Motor neuron (in vitro differentiated cells): Measurements from ENCODE around the gene ARID1B. TPM values are rescaled to one million over a fixed set of nuclear protein-coding genes. Genes with fewer than 3 reads are reported as not detected.

Experiments used
- ATAC-seq, 8 experiments: fragments of 200-7000 bp; cut with Tn5 transposase; replicated peaks in 6 of 8; 2 replicates each; pipeline ENCODE4 v1.8.0; 2021; ENCODE audit warnings: mild to moderate bottlenecking in 8 of 8, moderate library complexity in 8 of 8
- H3K27ac ChIP-seq, 2 donors: fragments of 250-450 bp; sonication (Bioruptor Pico); 2 replicates each; pipeline ENCODE4 v1.9.0; 2021; ENCODE audit warnings: antibody characterized with exemption in 2 of 2, mild to moderate bottlenecking in 2 of 2, moderate library complexity in 1 of 2
- H3K4me1 ChIP-seq, 2 donors: fragments of 250-450 bp; sonication (Bioruptor Pico); replicated peaks in 1 of 2; 2 replicates each; pipeline ENCODE4 v1.6.1; 2021; ENCODE audit warnings: antibody characterized with exemption in 2 of 2, mild to moderate bottlenecking in 2 of 2, moderate library complexity in 1 of 2
- H3K4me3 ChIP-seq, 5 donors: fragments of 250-450 bp; sonication (Bioruptor Pico); 2 replicates each; pipeline ENCODE4 v1.9.0; 2021; ENCODE audit warnings: antibody characterized with exemption in 5 of 5, mild to moderate bottlenecking in 5 of 5, moderate library complexity in 4 of 5
- WGBS, 10 experiments: fragments of 450-650 bp; shearing (Covaris generic); methylation state at CpG; one replicate each; pipeline ENCODE4 v1.0.0; 2022; 5-methylcytosine and 5-hydroxymethylcytosine counted together
- in situ Hi-C, 9 experiments: fragments of 400-800 bp; cut with MboI; loops; one replicate each; pipeline ENCODE4 v1.15.0; 2021; ENCODE audit warnings: low sequenced_read_pairs in 9 of 9, low pct_unique_long_range_greater_than_20kb in 2 of 9; ENCODE audit not compliant: unreplicated experiment in 9 of 9
- total RNA-seq, 8 experiments: library from RNA; unstranded; fragments of 300-600 nt; gene quantifications; 2 replicates each; pipeline versions ENCODE4 v1.2.3 to v1.2.4, GENCODE V29; 2022

The ARID1B gene
- total RNA-seq, 8 experiments from 2014 or later: 35.8 to 165 (median 54.9) TPM

- Histone ChIP-seq H3K4me3 (no peak overlapping the region), H3K4me1 (peaks cover 0 to 18% of the 10 kb centered on the region in 2 donors), H3K27ac (no peak overlapping the region)
- in situ Hi-C loops: no loop called here
- 57 to 100% (median 88%) methylated on average over 1 to 3 of the region's 3 CpGs; no CpG with 5 or more reads in 1 of the 10 experiments for WGBS, 10 experiments
- ATAC-seq: no peak
Observed at GRCh38 chr6:157078326-157078725, 301.1 kb downstream of the ARID1B start.

DNA sequence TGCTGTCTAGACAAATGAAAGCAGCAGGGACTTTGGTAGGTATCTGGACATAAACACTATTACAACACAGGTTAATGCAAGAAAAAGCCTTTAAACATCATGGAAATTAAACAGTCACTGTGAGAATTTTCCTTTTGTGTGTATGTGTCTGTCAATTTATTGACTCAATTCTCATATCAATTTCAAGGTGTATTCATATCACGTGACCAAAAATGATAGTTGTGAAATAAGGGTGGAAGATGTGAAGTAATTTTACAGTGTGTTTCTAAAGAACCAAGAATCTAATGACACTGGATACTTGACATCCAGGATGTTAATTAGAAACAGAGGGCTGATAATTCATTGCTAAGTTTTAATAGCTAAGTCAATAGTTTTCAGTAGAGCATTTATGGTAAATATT is 302.1 kb downstream of the ARID1B start:
- peaks cover 0 to 18% of the 10 kb centered on the region in 2 donors for H3K4me1 ChIP-seq
- no peak for ATAC-seq
- H3K27ac ChIP-seq: no peak overlapping the region
- WGBS, 10 experiments: 0 to 100% (median 63%) methylated on average over 1 of the region's 1 CpG; no CpG with 5 or more reads in 3 of the 10 experiments
- in situ Hi-C loops: no loop called here
- no peak overlapping the region for H3K4me3 ChIP-seq

- Histone ChIP-seq H3K4me1 (peaks cover 0 to 18% of the 10 kb centered on the region in 2 donors), H3K4me3 (no peak overlapping the region), H3K27ac (no peak overlapping the region)
- WGBS, 10 experiments: 33 to 100% (median 76%) methylated on average over 1 to 3 of the region's 3 CpGs
- ATAC-seq: no peak
- in situ Hi-C loops: no loop called here
Observed at GRCh38 chr6:157079771-157080170, 302.6 kb downstream of the ARID1B start.

GRCh38 chr6:157080986-157081391 is 303.8 kb downstream of the ARID1B start:
- peaks cover 0 to 18% of the 10 kb centered on the region in 2 donors for H3K4me1 ChIP-seq
- peak in 5 of 8 experiments; percentile 56 to 68 (median 57) for ATAC-seq
- H3K27ac ChIP-seq: no peak overlapping the region
- in situ Hi-C loops: no loop called here
- H3K4me3 ChIP-seq: no peak overlapping the region

DNA sequence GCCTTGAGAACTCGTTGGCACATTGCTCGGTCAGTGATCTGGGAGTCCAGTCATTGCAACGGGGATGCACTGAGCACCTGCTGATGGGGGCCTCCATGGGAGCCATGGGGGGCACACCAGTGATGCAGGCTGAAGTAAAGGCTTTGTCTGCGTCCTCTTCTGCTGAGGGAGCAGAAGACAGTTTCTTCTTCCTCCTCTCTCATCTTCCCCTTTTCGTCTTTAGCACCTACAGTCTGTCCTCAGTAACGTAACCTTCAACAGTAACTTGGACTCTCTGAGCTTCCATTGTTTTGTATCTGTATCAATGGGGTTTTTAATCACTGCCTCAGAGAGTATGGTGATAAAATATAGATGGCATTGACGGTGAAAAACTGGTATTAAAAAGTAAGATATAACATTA is 306.2 kb downstream of the ARID1B start:
- 63 to 100% (median 78%) methylated on average over 1 to 7 of the region's 7 CpGs; no CpG with 5 or more reads in 1 of the 10 experiments for WGBS, 10 experiments
- in situ Hi-C loops: no loop called here
- Histone ChIP-seq H3K4me1 (peaks cover 0 to 18% of the 10 kb centered on the region in 2 donors), H3K4me3 (no peak overlapping the region), H3K27ac (no peak overlapping the region)
- ATAC-seq: no peak

DNA sequence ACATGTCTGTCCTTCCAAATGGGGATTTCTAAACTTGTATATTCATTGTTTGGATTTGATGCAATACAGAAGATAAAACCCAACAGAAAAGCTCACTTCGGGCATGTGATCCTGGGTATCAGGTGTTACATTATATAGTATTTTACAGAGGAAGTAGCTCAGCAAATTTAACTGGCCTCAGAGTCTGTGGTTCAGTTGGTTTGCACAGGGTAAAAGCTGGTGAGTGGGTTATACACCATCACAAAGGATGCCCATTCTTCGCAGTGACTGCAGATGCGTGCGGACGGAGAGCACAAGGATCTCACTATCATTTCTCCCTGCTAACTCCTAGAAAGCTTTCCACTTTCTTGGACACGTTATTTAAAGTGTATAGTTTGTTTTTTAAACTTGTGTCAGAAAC is 309.5 kb downstream of the ARID1B start:
- Histone ChIP-seq H3K4me3 (no peak overlapping the region), H3K27ac (no peak overlapping the region), H3K4me1 (peaks cover 11 to 20% of the 10 kb centered on the region in 2 donors)
- in situ Hi-C loops: no loop called here
- WGBS, 10 experiments: 83 to 100% (median 96%) methylated on average over 1 to 6 of the region's 6 CpGs; no CpG with 5 or more reads in 1 of the 10 experiments
- no peak for ATAC-seq

DNA sequence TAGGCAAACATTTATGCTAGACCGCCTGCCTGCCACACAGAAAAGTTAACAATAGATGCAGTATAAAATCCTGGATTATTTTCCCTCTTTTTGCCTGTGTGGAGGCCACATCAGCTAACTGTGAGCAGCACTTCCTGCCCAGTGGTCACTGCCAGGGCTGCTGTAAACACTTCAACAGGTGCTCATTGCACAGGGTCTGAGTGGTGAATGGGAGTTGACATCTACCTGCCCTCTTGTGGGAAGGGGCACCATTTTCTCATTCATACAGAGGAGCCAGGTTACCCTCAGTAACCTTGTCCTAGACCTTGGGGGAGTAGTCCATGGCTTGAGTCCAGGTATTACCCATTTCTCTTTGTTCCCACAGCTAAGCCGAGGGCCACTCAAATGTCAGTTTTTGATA is 310.8 kb downstream of the ARID1B start:
- no peak for ATAC-seq
- in situ Hi-C loops: no loop called here
- WGBS, 10 experiments: 75 to 100% (median 90%) methylated on average over 1 to 2 of the region's 2 CpGs; no CpG with 5 or more reads in 3 of the 10 experiments
- Histone ChIP-seq H3K4me1 (peaks cover 21 to 34% of the 10 kb centered on the region in 2 donors), H3K27ac (no peak overlapping the region), H3K4me3 (no peak overlapping the region)

- in situ Hi-C loops: no loop called here
- Histone ChIP-seq H3K4me1 (peaks cover 21 to 36% of the 10 kb centered on the region in 2 donors), H3K4me3 (no peak overlapping the region), H3K27ac (no peak overlapping the region)
- ATAC-seq: no peak
- WGBS, 10 experiments: 75 to 100% (median 90%) methylated on average over 1 to 3 of the region's 3 CpGs; no CpG with 5 or more reads in 1 of the 10 experiments
Observed at GRCh38 chr6:157088841-157089240, 311.7 kb downstream of the ARID1B start.

GRCh38 chr6:157089258-157089657 is 312.1 kb downstream of the ARID1B start:
- 38 to 88% (median 55%) methylated on average over 1 to 3 of the region's 3 CpGs; no CpG with 5 or more reads in 3 of the 10 experiments for WGBS, 10 experiments
- in situ Hi-C loops: no loop called here
- H3K4me1 ChIP-seq: peaks cover 21 to 36% of the 10 kb centered on the region in 2 donors
- no peak overlapping the region for H3K27ac ChIP-seq
- no peak overlapping the region for H3K4me3 ChIP-seq
- ATAC-seq: peak; percentile 54 to 96 (median 74)

DNA sequence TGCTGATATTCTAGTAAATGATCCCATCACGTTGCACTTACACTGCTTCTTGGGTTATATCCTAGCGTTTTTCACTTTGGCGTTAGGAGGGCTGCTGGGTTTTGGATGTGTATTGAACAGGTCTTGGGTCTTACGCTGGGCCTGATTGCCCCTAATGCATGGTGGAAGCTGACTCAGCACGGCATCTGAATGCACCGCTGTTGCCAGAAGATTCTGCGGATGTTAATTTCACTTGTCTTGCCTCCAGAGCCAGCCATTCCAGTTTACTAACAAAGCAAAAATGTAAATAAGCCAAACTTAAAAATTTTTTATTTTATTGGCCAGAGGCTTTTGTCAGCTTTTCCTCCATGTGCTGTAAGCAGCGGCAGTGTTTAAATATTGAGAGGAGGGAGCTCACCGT is 312.7 kb downstream of the ARID1B start:
- in situ Hi-C loops: no loop called here
- 37 to 80% (median 57%) methylated on average over 1 to 8 of the region's 9 CpGs; no CpG with 5 or more reads in 1 of the 10 experiments for WGBS, 10 experiments
- peak in 1 of 8 experiments; percentile 23 for ATAC-seq
- H3K27ac ChIP-seq: no peak overlapping the region
- H3K4me1 ChIP-seq: peaks cover 21 to 36% of the 10 kb centered on the region in 2 donors
- no peak overlapping the region for H3K4me3 ChIP-seq

- in situ Hi-C loops: no loop called here
- Histone ChIP-seq H3K4me1 (peaks cover 21 to 36% of the 10 kb centered on the region in 2 donors), H3K27ac (no peak overlapping the region), H3K4me3 (no peak overlapping the region)
- no peak for ATAC-seq
- WGBS, 10 experiments: 87 to 100% (median 96%) methylated on average over 1 to 8 of the region's 9 CpGs; no CpG with 5 or more reads in 2 of the 10 experiments
Observed at GRCh38 chr6:157090736-157091135, 313.6 kb downstream of the ARID1B start.

GRCh38 chr6:157091243-157091642 is 314.1 kb downstream of the ARID1B start:
- in situ Hi-C loops: no loop called here
- no peak for ATAC-seq
- 67 to 100% (median 100%) methylated on average over 1 to 2 of the region's 2 CpGs; no CpG with 5 or more reads in 4 of the 10 experiments for WGBS, 10 experiments
- no peak overlapping the region for H3K27ac ChIP-seq
- peaks cover 21 to 36% of the 10 kb centered on the region in 2 donors for H3K4me1 ChIP-seq
- no peak overlapping the region for H3K4me3 ChIP-seq

DNA sequence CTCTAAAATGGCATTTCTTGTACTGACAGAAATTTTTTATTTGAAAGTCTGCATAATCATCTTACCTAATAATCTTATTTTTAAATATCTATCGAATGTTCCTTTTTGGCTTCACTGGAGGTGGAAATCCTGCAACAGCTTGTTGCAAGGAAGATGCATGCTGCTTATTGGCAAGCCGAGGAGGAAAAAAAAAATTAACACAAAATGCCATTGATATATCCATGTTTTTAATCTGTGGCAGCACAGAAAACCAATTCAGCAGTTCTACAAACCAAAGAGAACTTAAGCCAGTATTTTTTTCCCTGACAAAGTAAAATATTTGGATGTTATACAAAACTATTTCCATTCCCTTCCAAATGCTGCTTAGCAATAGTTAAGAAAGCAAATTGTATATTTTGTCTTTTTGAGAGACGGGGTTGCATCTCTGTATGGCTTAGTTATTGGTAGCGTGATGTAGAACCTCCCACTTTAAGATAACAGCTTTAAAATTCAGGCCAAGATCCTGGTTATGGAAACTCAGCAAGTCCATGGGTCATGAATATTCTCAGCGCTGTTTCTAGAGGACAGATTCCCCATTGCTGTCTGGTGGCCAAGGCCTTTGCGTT is 314.8 kb downstream of the ARID1B start:
- WGBS, 10 experiments: 43 to 100% (median 85%) methylated on average over 2 to 6 of the region's 6 CpGs; no CpG with 5 or more reads in 1 of the 10 experiments
- Histone ChIP-seq H3K4me3 (no peak overlapping the region), H3K4me1 (peaks cover 26 to 36% of the 10 kb centered on the region in 2 donors), H3K27ac (no peak overlapping the region)
- in situ Hi-C loops: no loop called here
- peak in 2 of 8 experiments; percentile 38 to 39 for ATAC-seq

GRCh38 chr6:157092736-157093135 is 315.6 kb downstream of the ARID1B start:
- H3K4me1 ChIP-seq: peaks cover 32 to 42% of the 10 kb centered on the region in 2 donors
- ATAC-seq: peak in 7 of 8 experiments; percentile 71 to 94 (median 87)
- WGBS, 10 experiments: 21 to 96% (median 71%) methylated on average over 1 to 6 of the region's 6 CpGs
- no peak overlapping the region for H3K27ac ChIP-seq
- no peak overlapping the region for H3K4me3 ChIP-seq
- in situ Hi-C loops: no loop called here
